HPDE6-E6E7 (cell line): Measurements from ENCODE around the gene SCAPER.
"Not testable (repeated sequence)": the region's sequence is repeated elsewhere in the genome, so short reads cannot be mapped to it uniquely, and the experiment has no call there.

Experiments
- DNase-seq: peaks from one replicate; pipeline ENCODE4 v3.0.0; 2011; ENCODE audit warnings: missing footprints; ENCODE audit errors: extremely low spot score

The SCAPER gene

DNA sequence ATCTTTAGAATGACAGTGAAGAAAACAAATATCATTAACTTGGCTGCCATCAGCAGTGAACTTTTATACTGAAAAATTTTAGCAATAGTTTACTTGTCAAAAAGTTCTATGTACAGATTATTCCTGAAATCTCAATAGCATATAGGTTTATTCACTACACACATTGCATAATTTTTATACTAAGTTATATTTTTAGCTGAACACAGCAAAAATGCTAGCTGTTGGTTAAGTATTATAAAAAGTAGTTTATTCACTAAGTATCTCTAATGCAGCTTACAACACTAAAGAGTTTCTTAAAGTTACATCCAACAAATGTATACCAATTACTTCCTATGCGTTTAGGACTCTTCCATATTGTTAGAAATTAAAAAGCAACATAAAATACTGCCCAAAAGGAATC is 131.9 kb downstream of the SCAPER start:
- DNase-seq: no peak

DNA sequence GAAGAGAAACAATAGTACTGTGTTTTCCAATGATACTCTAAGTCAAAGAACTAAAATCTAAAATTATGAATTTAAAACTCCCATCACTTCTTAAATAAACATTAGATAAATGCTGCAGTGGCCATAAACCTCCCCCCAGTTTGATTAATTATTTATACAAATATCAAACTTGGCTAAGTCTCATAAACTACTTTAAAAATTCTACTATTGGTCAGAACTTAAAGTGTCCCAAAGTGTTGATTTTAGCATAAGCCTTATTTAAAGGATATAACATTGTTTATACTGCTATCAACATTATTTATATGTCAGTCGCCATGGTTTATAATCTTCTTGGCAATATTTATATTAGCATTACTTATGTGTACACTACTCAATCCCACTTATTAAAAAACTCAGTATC is 132.4 kb downstream of the SCAPER start:
- no peak for DNase-seq

- DNase-seq: no peak
Observed at GRCh38 chr15:76764004-76764403, 141.1 kb downstream of the SCAPER start.

DNA sequence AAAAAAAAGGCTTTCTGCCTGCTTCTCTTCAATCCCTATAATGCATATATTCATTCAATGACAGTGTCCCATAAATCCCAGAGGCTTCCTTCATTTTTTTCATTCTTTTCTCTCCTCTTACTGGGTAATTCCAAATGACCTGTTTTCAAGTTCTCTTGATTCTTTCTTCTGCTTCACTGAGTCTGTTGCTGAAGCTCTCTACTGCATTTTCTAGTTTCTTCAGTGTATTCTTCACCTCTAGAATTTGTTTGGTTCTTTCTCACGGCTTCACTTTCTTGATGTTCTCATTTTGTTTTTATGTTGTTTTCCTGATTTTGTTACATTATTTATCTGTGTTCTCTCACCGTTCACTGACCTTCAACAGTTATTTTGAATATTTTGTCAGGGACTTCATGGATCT is 141.6 kb downstream of the SCAPER start:
- DNase-seq: no peak

DNA sequence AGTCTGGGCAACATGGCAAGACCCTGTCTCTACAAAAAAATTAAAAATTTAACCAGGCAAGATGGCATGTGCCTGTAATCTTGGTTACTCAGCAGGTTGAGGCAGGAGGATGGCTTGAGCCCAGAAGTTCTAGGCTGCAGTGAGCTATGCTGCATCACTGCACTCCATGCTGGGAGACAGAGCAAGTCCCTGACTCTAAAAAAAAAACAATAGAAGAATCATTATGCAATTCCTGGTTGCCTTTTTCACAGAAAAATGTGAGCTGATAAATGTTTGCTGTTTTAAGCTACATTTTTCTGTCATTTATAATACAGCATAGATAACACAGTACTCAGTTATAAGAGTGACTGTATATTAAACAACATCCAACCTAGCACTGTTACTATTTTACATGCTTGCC is 148.8 kb downstream of the SCAPER start:
- no peak for DNase-seq

DNA sequence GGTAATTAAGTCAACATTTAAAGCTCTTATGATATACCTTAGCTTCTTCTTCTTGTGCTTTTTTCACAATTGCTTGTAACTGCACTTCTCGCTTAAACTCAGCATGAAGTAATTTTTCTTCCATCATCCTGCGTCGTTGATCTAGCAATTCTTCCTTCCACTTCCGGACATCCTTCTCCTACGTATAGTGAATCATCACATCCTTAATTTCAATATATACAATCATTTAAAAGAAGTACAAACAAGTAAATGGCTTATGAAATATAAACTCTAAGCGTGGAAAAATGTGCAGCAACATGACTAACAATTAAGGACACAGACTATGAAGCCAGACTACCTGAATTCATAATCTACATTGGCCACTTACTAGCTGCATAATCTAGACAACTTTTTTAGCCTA is 151.4 kb downstream of the SCAPER start:
- DNase-seq: no peak

DNA sequence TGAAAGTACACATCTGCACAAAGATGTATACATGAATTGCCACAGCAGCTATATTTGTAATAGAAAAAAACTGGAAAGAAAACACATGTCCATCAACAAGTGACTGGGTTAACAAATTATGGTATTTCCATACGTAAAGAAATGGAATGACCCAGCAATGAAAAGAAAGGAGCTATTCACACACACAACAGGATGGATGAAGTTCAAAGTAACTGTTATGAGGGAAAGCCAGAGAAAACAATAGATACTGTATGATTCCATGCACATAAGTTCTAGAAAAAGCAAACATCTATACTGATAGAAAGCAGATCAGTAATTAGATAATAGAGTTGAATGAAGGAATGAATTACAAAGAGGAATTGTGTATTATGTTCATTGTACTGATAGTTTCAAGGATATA is 152.0 kb downstream of the SCAPER start:
- no peak for DNase-seq

DNA sequence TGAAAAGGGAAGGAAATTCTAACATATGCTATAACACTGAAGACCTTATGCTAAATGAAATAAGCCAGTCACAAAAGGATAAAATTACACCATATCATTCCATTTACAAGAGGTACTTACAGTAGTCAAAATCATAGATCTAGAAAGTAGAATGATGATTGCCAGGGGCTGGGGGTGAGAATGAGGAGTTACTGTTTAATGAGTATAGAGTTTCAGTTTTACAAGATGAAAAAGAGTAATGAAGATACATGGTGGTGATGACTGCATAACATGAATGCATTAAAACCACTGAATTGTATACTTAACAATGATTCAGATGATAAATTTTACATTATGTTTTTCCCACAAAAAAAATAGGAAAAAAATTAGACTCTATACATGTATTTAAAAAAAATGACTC is 152.6 kb downstream of the SCAPER start:
- DNase-seq: no peak

DNA sequence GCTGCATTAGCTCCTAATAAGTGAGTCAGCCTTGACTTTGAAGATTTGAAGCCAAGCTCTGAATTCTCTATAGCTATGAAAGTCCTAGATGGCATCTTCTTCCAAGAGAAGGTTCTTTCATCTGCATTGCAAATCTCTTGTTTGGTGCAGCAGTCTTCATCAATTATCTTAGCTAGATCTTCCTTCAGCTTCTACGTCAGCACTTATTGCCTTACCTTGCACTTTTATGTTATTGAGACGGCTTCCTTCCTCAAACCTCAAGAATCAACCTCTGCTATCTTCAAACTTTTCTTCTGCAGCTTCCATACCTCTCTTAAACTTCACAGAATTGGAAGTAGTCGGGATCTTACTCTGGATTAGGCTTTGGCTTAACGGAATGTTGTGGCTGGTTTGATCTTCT is 167.6 kb downstream of the SCAPER start:
- DNase-seq: no peak

DNA sequence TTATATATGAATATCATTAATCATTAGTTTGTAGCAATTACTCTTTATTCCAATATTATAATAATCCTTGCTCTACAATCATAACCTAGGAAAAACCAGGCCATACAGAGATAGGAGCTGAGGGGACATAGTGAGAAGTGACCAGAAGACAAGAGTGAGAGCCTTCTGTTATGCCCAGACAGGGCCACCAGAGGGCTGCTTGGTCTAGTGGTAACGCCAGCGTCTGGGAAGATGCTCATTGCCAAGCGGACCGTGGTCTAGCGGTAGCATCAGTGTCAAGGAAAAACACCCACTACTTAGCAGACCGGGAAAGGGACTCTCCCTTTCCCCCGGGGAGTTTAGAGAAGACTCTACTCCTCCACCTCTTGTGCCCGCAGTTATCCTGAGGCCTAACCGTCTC is 172.8 kb downstream of the SCAPER start:
- DNase-seq: not testable (repeated sequence)

- no peak for DNase-seq
Observed at GRCh38 chr15:76730262-76730661, 174.9 kb downstream of the SCAPER start.

- DNase-seq: no peak
Observed at GRCh38 chr15:76718863-76719262, 186.3 kb downstream of the SCAPER start.

GRCh38 chr15:76714950-76715349 is 190.2 kb downstream of the SCAPER start:
- no peak for DNase-seq

DNA sequence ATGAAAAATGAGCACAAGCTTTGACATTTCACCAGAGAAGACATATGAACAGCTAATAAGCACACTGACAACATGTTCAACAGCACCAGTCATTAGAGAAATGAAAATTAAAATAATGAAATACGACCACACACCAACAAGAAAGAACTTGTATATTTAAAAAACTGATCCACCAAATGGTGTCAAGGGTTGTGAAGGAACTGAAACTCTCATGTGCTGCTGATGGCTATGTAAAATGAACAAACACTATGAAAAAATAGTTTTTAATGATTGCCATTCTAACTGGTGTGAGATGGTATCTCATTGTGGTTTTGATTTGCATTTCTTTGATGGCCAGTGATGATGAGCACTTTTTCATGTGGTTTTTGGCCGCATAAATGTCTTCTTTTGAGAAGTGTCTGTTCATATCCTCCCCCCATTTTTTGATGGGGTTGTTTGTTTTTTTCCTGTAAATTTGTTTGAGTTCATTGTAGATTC is 193.8 kb downstream of the SCAPER start:
- no peak for DNase-seq

DNA sequence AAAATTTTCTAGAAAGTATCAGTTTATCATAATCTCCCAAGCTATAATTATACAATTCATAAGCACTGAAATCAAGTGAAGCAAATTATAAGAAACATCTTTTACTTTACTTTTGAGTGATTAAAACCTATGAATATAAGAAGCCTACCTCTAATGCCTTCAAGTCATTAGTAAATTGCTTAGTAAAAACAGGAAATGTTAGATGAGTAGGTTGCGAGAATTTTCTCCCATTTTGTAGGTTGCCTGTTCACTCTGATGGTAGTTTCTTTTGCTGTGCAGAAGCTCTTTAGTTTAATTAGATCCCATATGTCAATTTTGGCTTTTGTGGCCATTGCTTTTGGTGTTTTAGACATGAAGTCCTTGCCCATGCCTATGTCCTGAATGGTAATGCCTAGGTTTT is 201.1 kb downstream of the SCAPER start:
- DNase-seq: not testable (repeated sequence)

DNA sequence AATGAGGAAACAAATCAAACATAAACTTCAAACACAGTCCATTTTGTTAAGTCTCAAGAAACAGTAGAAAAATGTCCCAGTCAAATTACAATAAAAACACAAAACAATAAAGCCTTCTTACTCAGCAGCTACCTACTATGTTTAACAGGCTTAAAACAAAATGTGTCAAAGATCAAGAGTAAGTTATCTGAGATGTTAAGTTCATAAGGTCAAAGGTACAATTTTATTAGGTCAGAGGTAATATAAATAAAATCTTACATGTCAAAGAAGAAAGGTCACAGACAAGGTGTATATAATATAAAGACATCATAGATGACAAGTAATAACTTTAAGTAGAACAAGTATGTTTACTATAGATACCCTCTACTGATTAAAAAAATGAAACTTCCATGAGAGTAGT is 208.3 kb downstream of the SCAPER start:
- DNase-seq: no peak

- not testable (repeated sequence) for DNase-seq
Observed at GRCh38 chr15:76692546-76692945, 212.6 kb downstream of the SCAPER start.

GRCh38 chr15:76687592-76687991 is 217.5 kb downstream of the SCAPER start:
- DNase-seq: not testable (repeated sequence)

- DNase-seq: no peak
Observed at GRCh38 chr15:76684002-76684401, 221.1 kb downstream of the SCAPER start.

- DNase-seq: no peak
Observed at GRCh38 chr15:76682833-76683232, 222.3 kb downstream of the SCAPER start.

DNA sequence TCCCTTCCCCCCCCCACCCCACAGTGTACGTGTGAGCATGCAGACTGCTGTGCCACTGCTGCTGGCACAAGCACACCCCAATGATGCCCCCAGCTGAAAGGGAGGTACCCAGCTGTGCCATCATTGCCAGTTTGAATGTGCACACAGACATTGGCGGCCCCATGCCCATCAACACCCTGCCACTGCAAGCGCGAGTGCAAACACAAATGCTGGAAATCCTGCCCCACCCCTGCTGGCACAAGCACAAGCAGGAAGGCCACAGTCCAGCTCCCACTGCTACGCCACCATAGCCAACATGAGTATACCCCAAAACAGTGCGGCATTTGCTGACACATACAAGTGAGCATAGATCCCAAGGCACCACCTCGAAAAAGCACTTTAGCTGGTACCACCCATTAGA is 222.9 kb downstream of the SCAPER start:
- no peak for DNase-seq

GRCh38 chr15:76678766-76679165 is 226.4 kb downstream of the SCAPER start:
- no peak for DNase-seq

- DNase-seq: no peak
Observed at GRCh38 chr15:76674883-76675282, 230.3 kb downstream of the SCAPER start.

DNA sequence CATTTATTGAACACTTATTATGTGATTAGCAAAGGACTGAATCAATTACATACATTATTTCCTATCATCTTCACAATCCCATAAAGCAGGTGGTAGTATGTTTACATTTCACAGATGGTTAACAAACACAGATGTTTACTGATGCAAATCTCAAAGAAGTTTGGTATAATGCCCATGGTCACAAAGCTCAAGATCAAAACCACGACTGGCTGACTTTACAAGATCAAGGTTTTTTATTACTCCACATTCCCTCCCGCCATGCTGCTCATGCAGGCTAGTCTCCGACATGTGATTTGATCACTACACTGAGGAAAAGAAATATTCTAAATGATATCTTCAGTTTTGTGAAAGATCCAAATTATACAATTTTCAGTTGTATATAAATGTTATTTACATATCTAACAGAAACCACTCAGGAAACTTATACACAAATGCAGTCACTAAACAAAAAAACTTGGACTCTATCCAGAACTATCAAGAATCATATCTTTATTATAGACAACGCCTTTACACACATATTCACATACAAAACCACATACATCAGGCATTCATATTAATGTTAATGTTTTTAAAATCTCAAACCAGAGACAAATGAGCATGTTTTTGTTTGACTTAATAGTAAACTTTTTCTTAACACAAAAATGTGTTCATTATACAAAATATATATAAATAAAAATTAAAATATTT is 235.5 kb downstream of the SCAPER start:
- DNase-seq: no peak
